ENCODE data around the gene ZIC1.

Gene ZIC1

GRCh38 chr3:147422601-147423536 is 13.7 kb downstream of the ZIC1 start:
- no peak for DNase-seq (ENCODE audit: low spot score)

- DNase-seq (ENCODE audit: low spot score), result no peak
Observed at GRCh38 chr3:147423537-147423797, 14.3 kb downstream of the ZIC1 start.

- no peak for DNase-seq (ENCODE audit: low spot score)
Observed at GRCh38 chr3:147423798-147424580, 14.8 kb downstream of the ZIC1 start.

- DNase-seq (ENCODE audit: low spot score), result no peak
Observed at GRCh38 chr3:147424581-147425387, 15.6 kb downstream of the ZIC1 start.

GRCh38 chr3:147425388-147425850 is 16.3 kb downstream of the ZIC1 start:
- no peak for DNase-seq (ENCODE audit: low spot score)

GRCh38 chr3:147426931-147427330 is 17.8 kb downstream of the ZIC1 start:
- DNase-seq (ENCODE audit: low spot score), result no peak

- no peak for DNase-seq (ENCODE audit: low spot score)
Observed at GRCh38 chr3:147427746-147428145, 18.6 kb downstream of the ZIC1 start.

- DNase-seq (ENCODE audit: low spot score), result no peak
Observed at GRCh38 chr3:147428326-147428725, 19.2 kb downstream of the ZIC1 start.

GRCh38 chr3:147428754-147429153 is 19.6 kb downstream of the ZIC1 start:
- no peak for DNase-seq (ENCODE audit: low spot score)

GRCh38 chr3:147431751-147432150 is 22.6 kb downstream of the ZIC1 start:
- no peak for DNase-seq (ENCODE audit: low spot score)

GRCh38 chr3:147447224-147447623 is 38.1 kb downstream of the ZIC1 start:
- DNase-seq (ENCODE audit: low spot score), result no peak

GRCh38 chr3:147449669-147450068 is 40.5 kb downstream of the ZIC1 start:
- no peak for DNase-seq (ENCODE audit: low spot score)

GRCh38 chr3:147458995-147459704 is 50.0 kb downstream of the ZIC1 start:
- no peak for DNase-seq (ENCODE audit: low spot score)

- no peak for DNase-seq (ENCODE audit: low spot score)
Observed at GRCh38 chr3:147462856-147463255, 53.7 kb downstream of the ZIC1 start.

All from NAMALWA (cell line).